ENCODE data around the gene PRAC2.

Gene PRAC2

GRCh38 chr17:48681609-48682008, 41.4 kb upstream of the PRAC2 start:
- Histone ChIP-seq H3K9me3 (ENCODE audit: insufficient read depth, low read depth, low read length) (no peaks in the 10 kb centered on the region), H4K8ac (ENCODE audit: low read depth, low read length) (no peak overlapping the region), H3K79me1 (ENCODE audit: low read length) (no peaks in the 10 kb centered on the region), H3K4me2 (ENCODE audit: low read length) (no peak overlapping the region), H3K4me1 (ENCODE audit: control insufficient read depth in 1 of 2, insufficient read depth in 2 of 2, low read length in 2 of 2) (no peaks in the 10 kb centered on the region), H3K4ac (ENCODE audit: low read depth, low read length) (no peak overlapping the region), H3K27ac (ENCODE audit: low read depth, low read length) (no peak overlapping the region), H2AFZ (ENCODE audit: insufficient read depth, low read length, poor library complexity) (no peak overlapping the region), H3K18ac (ENCODE audit: low read length) (no peak overlapping the region), H3K9ac (ENCODE audit: low read length) (no peak overlapping the region), H3K23ac (ENCODE audit: low read length) (no peak overlapping the region), H3K79me2 (ENCODE audit: control insufficient read depth, insufficient read depth, low read length, poor library complexity) (no peaks in the 10 kb centered on the region), H2BK12ac (ENCODE audit: low read length) (no peak overlapping the region), H3K4me3 (ENCODE audit: low read depth, low read length) (no peak overlapping the region), H4K12ac (ENCODE audit: low read depth, low read length) (no peak overlapping the region), H4K91ac (ENCODE audit: low read depth, low read length) (no peak overlapping the region), H2AK5ac (ENCODE audit: low read length) (no peak overlapping the region), H3K36me3 (ENCODE audit: control insufficient read depth in 1 of 2, insufficient read depth in 2 of 2, low read length in 2 of 2) (no peaks in the 10 kb centered on the region), H3K27me3 (ENCODE audit: insufficient read depth, low read length) (peaks cover 3% of the 10 kb centered on the region), H2BK120ac (ENCODE audit: insufficient read depth, low read length, poor library complexity) (no peak overlapping the region), H2BK5ac (ENCODE audit: low read depth, low read length, poor library complexity) (no peak overlapping the region), H3K14ac (ENCODE audit: low read length) (no peak overlapping the region)
- DNase-seq: no peak
- WGBS (ENCODE audit: extremely low coverage, insufficient coverage, insufficient read length): no CpG with 5 or more reads among the region's 1 CpG

DNA sequence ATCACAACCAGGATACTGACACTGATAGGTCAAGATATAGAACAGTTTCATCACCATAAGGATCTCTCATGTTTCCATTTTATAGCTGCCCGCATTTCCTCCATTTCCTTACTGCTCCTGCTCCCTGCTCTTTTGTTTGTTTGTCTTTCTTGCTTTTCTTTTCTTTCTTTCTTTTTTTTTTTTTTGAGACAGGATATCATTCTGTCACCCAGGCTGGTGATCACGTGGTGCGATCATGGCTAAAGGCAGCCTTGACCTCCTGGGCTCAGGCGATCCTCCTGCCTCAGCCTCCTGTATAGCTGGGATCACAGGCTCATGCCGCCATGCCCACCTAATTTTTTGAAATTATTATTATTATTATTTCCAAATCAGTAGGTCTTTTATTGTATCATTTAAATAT, 32.3 kb upstream of the PRAC2 start:
- no peak overlapping the region for H4K8ac ChIP-seq (ENCODE audit: low read depth, low read length)
- H4K12ac ChIP-seq (ENCODE audit: low read depth, low read length): no peak overlapping the region
- no peaks in the 10 kb centered on the region for H3K79me2 ChIP-seq (ENCODE audit: control insufficient read depth, insufficient read depth, low read length, poor library complexity)
- no peaks in the 10 kb centered on the region for H3K27me3 ChIP-seq (ENCODE audit: insufficient read depth, low read length)
- no peak overlapping the region for H3K18ac ChIP-seq (ENCODE audit: low read length)
- H3K4me3 ChIP-seq (ENCODE audit: low read depth, low read length): no peak overlapping the region
- DNase-seq: no peak
- H3K27ac ChIP-seq (ENCODE audit: low read depth, low read length): no peak overlapping the region
- H3K79me1 ChIP-seq (ENCODE audit: low read length): no peaks in the 10 kb centered on the region
- H3K9me3 ChIP-seq (ENCODE audit: insufficient read depth, low read depth, low read length): no peaks in the 10 kb centered on the region
- no peak overlapping the region for H3K4ac ChIP-seq (ENCODE audit: low read depth, low read length)
- H2BK12ac ChIP-seq (ENCODE audit: low read length): no peak overlapping the region
- H4K91ac ChIP-seq (ENCODE audit: low read depth, low read length): no peak overlapping the region
- peaks cover 1 to 2% of the 10 kb centered on the region in 2 experiments for H3K36me3 ChIP-seq (ENCODE audit: control insufficient read depth in 1 of 2, insufficient read depth in 2 of 2, low read length in 2 of 2)
- no peak overlapping the region for H3K4me2 ChIP-seq (ENCODE audit: low read length)
- H3K9ac ChIP-seq (ENCODE audit: low read length): no peak overlapping the region
- H2BK5ac ChIP-seq (ENCODE audit: low read depth, low read length, poor library complexity): no peak overlapping the region
- no CpG with 5 or more reads among the region's 5 CpGs for WGBS (ENCODE audit: extremely low coverage, insufficient coverage, insufficient read length)
- no peak overlapping the region for H3K23ac ChIP-seq (ENCODE audit: low read length)
- H2BK120ac ChIP-seq (ENCODE audit: insufficient read depth, low read length, poor library complexity): no peak overlapping the region
- no peak overlapping the region for H3K14ac ChIP-seq (ENCODE audit: low read length)
- no peak overlapping the region for H2AFZ ChIP-seq (ENCODE audit: insufficient read depth, low read length, poor library complexity)
- H3K4me1 ChIP-seq (ENCODE audit: control insufficient read depth in 1 of 2, insufficient read depth in 2 of 2, low read length in 2 of 2): no peaks in the 10 kb centered on the region
- H2AK5ac ChIP-seq (ENCODE audit: low read length): no peak overlapping the region

GRCh38 chr17:48692049-48692448, 30.9 kb upstream of the PRAC2 start:
- H3K79me1 ChIP-seq (ENCODE audit: low read length): no peaks in the 10 kb centered on the region
- no peak overlapping the region for H3K4ac ChIP-seq (ENCODE audit: low read depth, low read length)
- H2BK120ac ChIP-seq (ENCODE audit: insufficient read depth, low read length, poor library complexity): no peak overlapping the region
- no peak for DNase-seq
- no peaks in the 10 kb centered on the region for H3K27me3 ChIP-seq (ENCODE audit: insufficient read depth, low read length)
- no peak overlapping the region for H4K91ac ChIP-seq (ENCODE audit: low read depth, low read length)
- H2AK5ac ChIP-seq (ENCODE audit: low read length): no peak overlapping the region
- no peak overlapping the region for H3K4me2 ChIP-seq (ENCODE audit: low read length)
- H3K4me1 ChIP-seq (ENCODE audit: control insufficient read depth in 1 of 2, insufficient read depth in 2 of 2, low read length in 2 of 2): no peaks in the 10 kb centered on the region
- H2AFZ ChIP-seq (ENCODE audit: insufficient read depth, low read length, poor library complexity): no peak overlapping the region
- no peak overlapping the region for H3K27ac ChIP-seq (ENCODE audit: low read depth, low read length)
- H3K23ac ChIP-seq (ENCODE audit: low read length): no peak overlapping the region
- H4K12ac ChIP-seq (ENCODE audit: low read depth, low read length): no peak overlapping the region
- H3K36me3 ChIP-seq (ENCODE audit: control insufficient read depth in 1 of 2, insufficient read depth in 2 of 2, low read length in 2 of 2): peaks cover 1 to 2% of the 10 kb centered on the region in 2 experiments
- no peak overlapping the region for H2BK12ac ChIP-seq (ENCODE audit: low read length)
- WGBS (ENCODE audit: extremely low coverage, insufficient coverage, insufficient read length): no CpG with 5 or more reads among the region's 1 CpG
- H3K18ac ChIP-seq (ENCODE audit: low read length): no peak overlapping the region
- no peak overlapping the region for H4K8ac ChIP-seq (ENCODE audit: low read depth, low read length)
- no peaks in the 10 kb centered on the region for H3K9me3 ChIP-seq (ENCODE audit: insufficient read depth, low read depth, low read length)
- H3K14ac ChIP-seq (ENCODE audit: low read length): no peak overlapping the region
- H3K79me2 ChIP-seq (ENCODE audit: control insufficient read depth, insufficient read depth, low read length, poor library complexity): no peaks in the 10 kb centered on the region
- H2BK5ac ChIP-seq (ENCODE audit: low read depth, low read length, poor library complexity): no peak overlapping the region
- no peak overlapping the region for H3K4me3 ChIP-seq (ENCODE audit: low read depth, low read length)
- H3K9ac ChIP-seq (ENCODE audit: low read length): no peak overlapping the region

DNA sequence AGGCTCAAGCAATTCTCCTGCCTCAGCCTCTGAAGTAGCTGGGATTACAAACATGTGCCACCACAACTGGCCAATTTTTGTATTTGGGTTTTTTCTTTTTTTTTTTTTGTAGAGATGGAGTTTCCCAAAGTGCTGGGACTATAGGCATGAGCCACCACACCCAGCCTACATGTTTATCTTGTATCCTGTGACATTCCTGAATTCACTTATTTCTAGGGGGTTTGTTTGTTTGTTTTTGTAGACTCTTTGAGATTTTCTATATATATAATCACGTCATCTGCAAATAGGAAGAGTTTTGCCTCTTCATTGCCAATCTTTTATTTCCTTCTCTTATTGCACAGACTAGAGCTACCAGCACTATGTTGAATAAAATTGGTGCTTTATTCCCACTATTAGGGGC, 29.8 kb upstream of the PRAC2 start:
- Histone ChIP-seq H4K12ac (ENCODE audit: low read depth, low read length) (no peak overlapping the region), H3K4me2 (ENCODE audit: low read length) (no peak overlapping the region), H3K4ac (ENCODE audit: low read depth, low read length) (no peak overlapping the region), H2AK5ac (ENCODE audit: low read length) (no peak overlapping the region), H3K9me3 (ENCODE audit: insufficient read depth, low read depth, low read length) (no peaks in the 10 kb centered on the region), H3K18ac (ENCODE audit: low read length) (no peak overlapping the region), H4K91ac (ENCODE audit: low read depth, low read length) (no peak overlapping the region), H2BK12ac (ENCODE audit: low read length) (no peak overlapping the region), H3K36me3 (ENCODE audit: control insufficient read depth in 1 of 2, insufficient read depth in 2 of 2, low read length in 2 of 2) (peaks cover 0 to 1% of the 10 kb centered on the region in 2 experiments), H3K4me3 (ENCODE audit: low read depth, low read length) (no peak overlapping the region), H3K27me3 (ENCODE audit: insufficient read depth, low read length) (no peaks in the 10 kb centered on the region), H3K23ac (ENCODE audit: low read length) (no peak overlapping the region), H3K4me1 (ENCODE audit: control insufficient read depth in 1 of 2, insufficient read depth in 2 of 2, low read length in 2 of 2) (no peaks in the 10 kb centered on the region), H2AFZ (ENCODE audit: insufficient read depth, low read length, poor library complexity) (no peak overlapping the region), H3K79me1 (ENCODE audit: low read length) (no peaks in the 10 kb centered on the region), H3K27ac (ENCODE audit: low read depth, low read length) (no peak overlapping the region), H3K14ac (ENCODE audit: low read length) (no peak overlapping the region), H2BK5ac (ENCODE audit: low read depth, low read length, poor library complexity) (no peak overlapping the region), H4K8ac (ENCODE audit: low read depth, low read length) (no peak overlapping the region), H2BK120ac (ENCODE audit: insufficient read depth, low read length, poor library complexity) (no peak overlapping the region), H3K79me2 (ENCODE audit: control insufficient read depth, insufficient read depth, low read length, poor library complexity) (no peaks in the 10 kb centered on the region), H3K9ac (ENCODE audit: low read length) (no peak overlapping the region)
- no CpG with 5 or more reads among the region's 1 CpG for WGBS (ENCODE audit: extremely low coverage, insufficient coverage, insufficient read length)
- no peak for DNase-seq
